Glomerular visceral epithelial cell (primary cell): Measurements from ENCODE around the gene HSPBAP1.
A peak's percentile ranks its signal among the peaks of the same experiment; 100 is the strongest.

ENCODE experiments used
- DNase-seq: peaks from one replicate; pipeline ENCODE4 v3.0.0-alpha.2; 2016; ENCODE audit errors: extremely low spot score

HSPBAP1 gene, protein sequence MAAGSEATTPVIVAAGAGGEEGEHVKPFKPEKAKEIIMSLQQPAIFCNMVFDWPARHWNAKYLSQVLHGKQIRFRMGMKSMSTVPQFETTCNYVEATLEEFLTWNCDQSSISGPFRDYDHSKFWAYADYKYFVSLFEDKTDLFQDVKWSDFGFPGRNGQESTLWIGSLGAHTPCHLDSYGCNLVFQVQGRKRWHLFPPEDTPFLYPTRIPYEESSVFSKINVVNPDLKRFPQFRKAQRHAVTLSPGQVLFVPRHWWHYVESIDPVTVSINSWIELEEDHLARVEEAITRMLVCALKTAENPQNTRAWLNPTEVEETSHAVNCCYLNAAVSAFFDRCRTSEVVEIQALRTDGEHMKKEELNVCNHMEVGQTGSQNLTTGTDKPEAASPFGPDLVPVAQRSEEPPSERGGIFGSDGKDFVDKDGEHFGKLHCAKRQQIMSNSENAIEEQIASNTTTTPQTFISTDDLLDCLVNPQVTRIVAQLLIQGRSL

DNA sequence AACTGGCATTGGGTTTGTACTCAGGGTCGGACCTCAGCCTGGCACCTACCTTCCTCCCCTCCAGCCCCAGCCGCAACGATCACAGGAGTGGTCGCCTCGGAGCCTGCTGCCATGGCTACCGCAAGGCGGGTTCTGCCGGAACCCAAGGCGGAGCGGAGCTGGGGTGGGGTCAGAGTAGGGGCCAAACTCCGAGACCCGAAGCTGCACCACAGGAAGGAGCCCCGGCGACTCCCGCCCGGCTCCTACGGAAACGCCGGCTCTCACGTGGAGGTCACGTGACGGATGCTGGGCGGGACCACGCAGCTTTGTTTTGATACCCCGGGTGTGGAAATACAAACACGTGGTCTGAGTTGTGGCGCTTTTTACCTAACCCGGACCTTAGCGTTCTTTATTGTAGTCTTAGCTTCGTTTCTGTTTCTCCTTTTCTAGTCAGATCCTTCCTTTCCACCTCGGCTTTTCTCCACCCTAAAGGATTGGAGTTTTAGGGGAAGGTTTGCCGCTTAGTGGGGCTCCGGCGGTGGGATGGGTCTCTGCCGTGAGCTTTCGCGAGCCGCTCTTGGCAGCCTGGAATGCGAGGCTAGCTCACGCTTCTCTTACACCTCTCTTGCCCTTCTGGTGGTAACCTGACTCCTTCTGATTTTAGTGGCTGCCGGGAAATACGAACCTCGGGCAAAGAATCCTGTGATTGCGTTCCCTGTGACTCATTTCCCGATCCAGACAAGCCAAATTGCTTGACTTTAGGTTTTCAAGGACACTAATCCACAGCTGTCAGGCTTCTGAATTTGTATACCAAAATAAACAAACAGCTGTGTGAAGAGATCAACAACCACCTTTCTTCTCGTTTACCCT is at the start of gene HSPBAP1:
Gene HSPBAP1, minus strand, starts transcription at position 264 of the 849 bp plus-strand sequence. Its CDS starts 151 bp downstream, at position 113.
- DNase-seq: peak; percentile 86

DNA sequence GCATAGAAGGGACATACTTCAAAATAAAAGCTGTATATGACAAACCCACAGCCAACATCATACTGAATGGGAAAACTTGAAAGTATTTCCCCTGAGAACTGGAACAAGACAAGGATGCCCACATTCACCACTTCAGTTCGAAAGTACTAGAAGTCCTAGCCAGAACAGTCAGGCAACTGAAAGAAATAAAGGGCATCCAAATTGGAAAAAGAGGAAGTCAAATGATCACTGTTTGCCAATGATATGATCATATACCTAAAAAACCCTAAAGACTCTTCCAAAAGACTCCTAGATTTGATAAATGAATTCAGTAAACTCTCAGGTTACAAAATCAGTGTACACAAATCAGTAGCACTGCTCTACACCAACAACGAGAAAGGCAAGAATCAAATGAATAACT is 42.0 kb upstream of the HSPBAP1 start:
- DNase-seq: no peak

DNA sequence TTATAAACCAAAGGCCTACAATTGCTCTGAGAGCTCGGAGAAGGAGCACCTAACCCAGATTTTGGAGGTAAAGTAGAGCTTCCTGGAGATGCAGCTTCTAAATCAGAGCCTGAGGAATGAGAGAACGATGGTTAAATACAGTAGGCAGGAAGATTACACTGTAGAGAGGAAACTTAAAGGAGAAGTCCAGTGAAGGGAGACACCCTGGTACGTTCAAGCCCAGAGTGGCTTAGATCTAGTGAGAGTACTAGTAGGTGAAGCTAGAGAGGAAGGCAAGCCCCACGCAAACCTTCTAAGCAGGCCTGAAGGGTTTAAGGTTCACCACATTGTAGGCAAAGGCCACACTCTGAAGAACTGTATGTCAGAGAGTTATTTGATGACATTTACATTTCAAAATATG is 34.6 kb upstream of the HSPBAP1 start:
- DNase-seq: no peak

DNA sequence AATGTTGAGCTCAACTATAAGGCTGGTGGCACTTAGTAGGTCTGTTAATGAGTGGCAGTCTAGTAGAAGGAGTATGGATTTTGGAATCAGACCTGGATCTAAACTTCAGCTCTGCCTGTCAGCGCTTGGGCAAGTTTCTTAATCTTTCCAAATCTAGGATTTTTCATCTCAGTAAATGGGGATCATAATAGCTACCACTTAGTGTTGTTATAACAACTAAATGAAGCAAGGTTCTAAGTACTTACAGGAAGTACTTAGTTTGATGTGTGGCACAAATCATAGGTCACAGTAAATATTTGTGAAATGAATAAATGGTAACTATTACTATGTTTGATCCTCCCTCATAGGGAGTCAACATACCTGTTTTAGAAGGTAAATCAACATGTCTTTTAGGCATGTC is 32.6 kb upstream of the HSPBAP1 start:
- DNase-seq: no peak

DNA sequence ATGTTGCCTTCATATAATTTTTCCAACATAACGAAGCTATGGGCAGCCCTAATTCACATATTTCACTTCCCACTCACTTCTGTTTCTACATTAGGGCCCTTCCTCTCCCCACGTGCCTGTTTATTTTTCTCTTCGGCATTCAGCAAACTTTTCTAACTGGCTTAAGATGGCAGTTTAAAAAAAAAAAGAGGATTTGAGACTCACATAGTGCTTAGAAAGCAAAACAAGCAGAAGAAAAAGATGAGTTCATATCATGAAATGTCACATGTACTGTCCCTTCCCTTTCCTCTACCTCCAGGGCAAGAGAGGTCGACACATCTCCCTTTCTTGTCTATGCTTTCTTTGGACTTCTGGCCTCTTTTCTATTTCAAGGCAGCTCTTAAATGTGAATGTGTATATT is 31.8 kb upstream of the HSPBAP1 start:
- no peak for DNase-seq

DNA sequence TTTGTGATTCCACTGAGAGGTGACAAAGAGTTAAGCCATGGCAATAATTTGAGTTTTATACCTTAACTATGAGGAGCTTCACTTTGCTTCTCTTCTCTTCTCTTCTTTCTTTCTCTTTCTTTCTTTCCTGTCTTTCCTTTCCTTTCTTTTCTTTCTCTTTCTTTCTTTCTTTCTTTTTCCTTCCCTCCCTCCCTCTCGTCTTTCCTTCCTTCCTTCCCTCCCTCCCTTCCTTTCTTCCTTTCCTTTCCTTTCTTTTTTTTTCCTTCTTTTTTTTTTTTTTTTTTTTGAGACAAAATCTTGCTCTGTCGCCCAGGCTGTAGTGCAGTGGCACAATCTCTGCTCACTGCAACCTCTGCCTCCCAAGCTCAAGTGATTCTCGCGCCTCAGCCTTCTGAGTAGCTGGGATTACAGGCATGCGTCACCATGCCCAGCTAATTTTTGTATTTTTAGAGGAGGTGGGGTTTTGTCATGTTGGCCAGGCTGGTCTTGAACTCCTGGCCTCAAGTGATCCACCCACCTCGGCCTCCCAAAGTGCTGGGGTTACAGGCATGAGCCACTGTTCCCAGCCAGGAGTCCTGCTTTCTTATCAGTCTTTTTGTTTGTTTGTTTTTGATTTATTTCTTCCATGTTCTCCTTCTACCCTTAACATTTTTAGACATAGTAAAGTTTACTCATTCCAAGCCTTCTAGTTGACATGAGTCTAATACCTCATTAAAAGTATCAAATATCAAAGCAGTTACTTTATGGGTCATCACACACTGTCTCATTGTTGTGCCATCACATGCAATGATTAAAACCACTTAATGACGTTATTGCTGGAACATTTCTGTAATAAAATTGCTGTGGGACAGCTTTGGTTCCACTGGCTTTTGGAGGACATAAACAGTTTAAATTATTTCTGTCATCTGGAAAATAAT is 31.1 kb upstream of the HSPBAP1 start:
- DNase-seq: no peak

DNA sequence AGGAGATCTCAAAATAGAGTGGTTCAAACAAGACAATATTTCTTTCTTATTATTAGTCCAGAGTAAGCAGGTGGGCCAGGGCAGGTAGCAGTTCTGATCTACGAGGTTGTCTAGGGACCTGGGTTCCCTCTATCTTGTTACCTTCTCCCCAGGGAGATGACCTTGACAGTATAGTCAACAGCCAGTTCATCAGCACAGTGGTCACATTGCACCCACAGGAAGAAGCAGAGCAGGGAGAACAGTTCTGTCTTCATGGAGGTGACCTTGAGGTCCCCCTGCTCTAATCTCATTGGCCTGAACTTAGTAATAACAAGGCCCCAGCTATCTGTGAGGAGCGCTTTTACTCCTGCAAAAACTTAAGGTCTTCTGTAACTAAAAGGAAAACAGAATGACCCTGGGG is 23.0 kb upstream of the HSPBAP1 start:
- no peak for DNase-seq

DNA sequence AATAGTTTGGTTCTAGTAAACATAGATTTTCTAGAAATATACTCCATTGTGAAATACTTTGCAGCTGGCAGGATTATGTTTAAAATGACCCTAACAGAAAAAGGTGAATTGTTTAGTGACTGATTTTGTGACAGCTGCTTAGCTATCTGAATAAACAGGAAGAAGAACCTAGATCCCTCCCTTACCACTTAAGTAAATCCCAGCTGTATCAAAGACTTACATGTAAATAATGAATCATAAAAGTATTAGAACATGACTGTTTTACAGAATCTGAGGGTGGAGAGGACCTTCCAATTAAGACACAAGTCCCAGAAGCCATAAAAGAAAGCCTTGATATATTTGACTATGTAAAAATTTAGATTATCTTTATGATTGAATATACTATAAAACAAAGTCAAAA is 17.1 kb upstream of the HSPBAP1 start:
- no peak for DNase-seq

DNA sequence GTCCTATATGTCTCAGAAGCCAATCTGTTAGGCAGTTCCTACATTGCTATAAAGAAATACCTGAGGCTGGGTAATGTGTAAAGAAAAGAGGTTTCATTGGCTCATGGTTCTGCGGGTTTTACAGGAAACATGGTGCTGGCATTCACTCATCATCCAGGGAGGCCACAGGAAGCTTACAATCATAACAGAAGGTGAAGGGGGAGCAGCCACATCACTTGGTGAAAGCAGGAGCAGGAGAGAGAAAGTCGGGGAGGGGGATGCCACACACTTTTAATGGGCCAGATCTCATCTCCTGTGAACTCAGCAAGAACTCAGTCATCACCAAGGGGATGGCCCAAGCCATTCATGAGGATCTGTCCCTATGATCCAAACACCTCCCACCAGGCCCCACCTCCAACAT is 10.3 kb upstream of the HSPBAP1 start:
- no peak for DNase-seq

DNA sequence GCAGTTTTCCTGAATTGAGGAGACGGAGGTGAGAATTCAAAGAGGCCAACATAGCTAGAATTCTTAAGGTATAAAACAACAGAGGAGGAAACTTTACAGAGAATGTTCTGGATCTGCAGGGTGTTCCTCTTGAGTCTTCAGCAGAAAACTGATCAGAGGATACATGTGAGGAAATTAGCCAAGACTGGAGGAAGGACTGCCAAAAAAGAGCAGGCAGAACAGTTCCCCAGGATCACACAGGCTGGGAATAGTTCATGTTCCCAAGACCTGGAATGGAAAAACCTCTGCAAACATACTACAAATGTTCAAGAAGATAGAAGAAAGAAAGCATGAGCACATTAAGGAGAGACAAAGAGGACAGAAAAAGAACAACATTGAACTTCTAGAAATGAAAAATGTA is 8.7 kb upstream of the HSPBAP1 start:
- no peak for DNase-seq

DNA sequence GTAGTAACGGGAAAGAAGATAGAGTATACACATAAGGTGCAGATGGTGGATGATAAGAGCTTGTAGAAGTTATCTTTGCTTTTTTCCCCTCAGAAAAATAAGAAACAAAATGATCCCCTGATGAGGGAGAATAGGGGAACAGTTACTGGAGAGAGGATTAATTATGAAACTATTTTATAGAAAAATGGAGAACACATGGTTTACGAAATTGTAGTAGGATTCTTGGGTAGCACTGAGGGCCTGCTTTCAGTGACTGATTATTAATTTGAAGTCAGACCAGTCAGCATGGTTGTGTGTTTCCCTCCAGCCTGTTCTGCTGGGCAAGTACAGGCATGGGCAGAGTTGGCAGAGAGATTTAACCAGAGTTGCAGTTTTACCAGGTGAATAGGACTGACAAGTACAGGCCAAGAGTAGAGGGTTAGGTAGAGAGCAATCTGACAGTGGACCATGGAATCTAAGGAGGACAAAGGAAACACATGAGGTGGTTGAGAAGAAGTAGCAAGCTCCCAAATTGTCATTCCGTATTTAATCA is 7.1 kb upstream of the HSPBAP1 start:
- DNase-seq: no peak

DNA sequence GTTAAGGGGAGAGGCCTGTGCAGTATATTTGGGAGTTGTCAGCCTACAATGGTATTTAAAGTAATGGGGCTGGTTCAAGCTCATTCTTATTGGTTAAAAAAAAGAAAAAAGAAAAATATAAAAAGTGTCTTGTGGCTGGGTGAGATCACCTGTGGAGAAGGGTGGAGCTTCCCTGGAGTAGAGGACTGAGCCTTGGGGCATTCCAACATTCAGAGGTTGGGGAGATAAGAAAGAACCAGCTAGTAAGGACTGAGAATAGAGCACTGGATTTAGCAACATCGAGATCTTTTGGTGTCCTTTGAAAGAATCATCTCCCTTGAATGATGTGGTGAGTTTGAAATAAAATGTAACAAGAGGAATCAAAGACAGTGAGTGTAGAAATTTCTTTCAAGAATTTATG is 6.4 kb upstream of the HSPBAP1 start:
- no peak for DNase-seq

DNA sequence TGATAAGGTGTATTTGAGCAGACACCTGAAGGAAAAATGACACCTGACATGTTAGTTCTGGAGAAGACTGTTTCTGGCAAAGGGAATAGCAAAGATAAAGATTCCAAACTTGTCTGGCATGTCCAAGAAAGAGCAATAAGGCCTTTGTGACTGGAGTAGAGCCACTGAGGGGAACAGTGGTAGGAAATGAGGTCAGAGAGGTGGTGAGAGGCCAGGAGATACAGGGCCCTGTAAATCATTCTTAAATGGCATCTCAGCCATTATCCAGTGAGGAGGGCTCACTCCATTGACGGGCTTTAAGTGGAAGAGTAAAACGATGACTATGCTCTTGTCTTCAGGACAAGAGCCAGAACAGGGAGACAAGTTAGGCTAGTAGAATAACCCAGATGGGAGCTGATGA is 5.7 kb upstream of the HSPBAP1 start:
- DNase-seq: no peak

DNA sequence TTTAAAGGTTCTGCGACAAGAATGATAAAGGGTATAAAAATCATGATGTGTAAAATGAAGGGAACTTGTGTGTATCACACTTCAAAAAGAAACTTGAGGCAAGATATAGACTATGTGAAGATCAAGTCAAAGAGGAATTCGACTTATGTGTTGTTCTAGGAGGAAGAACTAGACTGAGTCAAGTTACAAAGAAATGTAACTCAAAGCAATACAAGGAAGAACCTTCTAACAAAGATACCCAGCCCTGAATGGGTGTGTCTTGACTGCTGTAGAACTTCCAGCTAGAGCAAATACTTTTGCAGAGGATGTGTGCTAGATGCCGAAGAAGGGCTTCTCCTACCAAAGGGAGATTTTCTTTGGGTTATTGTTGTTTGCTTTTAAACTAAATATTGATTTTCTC is 3.7 kb upstream of the HSPBAP1 start:
- DNase-seq: no peak

DNA sequence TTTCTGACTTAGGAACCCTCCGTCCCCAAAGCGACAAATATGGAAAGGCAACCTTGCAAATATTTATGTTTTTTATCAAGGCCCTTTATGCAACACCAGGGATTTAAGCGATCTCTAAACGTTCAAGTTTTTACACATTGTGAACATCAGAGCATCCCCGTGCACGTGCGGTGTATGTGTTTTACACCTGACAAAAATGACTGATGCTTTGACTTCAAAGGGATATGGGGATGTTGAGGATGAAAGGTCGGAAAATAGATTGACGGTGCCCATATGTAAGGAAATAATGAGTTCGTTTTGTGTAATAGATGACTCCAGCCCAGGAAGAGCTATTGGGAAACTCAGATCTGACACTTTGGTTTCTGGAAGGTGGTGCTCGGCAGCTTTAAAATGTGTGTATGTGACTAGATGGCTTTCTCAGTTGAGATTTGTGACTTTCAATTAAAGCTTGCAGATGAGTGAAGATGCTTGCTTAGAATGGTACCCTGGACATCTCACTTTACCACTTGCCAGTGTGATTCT is 2.1 kb upstream of the HSPBAP1 start:
- DNase-seq: no peak

DNA sequence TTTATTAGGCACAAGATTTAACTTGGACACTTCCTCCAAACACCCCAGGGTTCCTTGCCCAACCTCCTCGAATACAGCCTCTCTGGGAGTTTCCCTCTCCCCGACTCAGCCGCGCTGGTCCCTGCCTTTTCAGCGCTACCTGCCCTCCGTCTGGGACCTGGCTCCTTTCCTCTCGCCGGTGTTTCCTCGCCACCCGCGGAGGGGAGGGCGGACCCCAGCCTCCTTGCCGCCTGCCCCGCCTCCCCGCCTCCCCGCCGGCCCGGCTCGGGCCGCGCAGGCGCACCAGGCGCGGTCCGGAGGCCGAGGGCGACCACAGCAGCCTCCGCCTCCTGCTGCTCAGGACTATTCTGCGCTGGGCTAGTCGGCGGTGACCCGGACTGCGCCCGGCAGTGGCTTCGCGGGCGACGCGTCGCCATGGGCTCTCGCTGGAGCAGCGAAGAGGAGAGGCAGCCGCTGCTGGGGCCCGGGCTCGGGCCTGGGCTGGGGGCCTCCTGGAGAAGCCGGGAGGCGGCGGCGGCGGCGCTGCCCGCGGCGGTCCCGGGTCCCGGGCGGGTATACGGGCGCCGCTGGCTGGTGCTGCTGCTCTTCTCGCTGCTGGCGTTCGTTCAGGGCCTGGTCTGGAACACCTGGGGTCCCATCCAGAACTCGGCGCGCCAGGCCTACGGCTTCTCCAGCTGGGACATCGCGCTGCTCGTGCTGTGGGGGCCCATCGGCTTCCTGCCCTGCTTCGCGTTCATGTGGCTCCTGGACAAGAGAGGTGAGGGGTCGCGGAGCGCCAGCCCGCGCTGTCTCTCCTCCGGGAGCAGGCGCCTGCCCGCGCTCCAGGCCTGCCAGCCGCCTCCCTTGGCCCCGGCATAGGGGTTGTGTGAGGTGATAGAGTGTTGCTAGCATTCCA is 1.4 kb upstream of the HSPBAP1 start, which contains the start of gene SLC49A4:
Gene SLC49A4, plus strand, starts transcription at position 291 of the 895 bp plus-strand sequence. Its CDS starts 124 bp downstream, at position 415.
- peak; percentile 87 for DNase-seq

DNA sequence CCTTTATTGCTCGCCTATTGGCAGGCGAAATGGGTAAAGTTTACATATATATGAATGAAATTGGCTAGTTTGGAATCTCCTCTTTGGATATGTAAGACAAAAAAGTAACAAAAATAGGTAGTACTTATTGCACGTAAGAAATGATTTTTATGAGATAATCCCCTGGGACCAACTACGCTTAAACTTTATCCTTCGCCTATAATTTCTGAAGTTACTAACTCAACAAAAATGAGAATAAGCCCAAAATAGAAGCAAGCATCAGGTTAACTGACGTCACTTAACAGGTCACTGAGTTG is 800 bp upstream of the HSPBAP1 start:
- no peak for DNase-seq

DNA sequence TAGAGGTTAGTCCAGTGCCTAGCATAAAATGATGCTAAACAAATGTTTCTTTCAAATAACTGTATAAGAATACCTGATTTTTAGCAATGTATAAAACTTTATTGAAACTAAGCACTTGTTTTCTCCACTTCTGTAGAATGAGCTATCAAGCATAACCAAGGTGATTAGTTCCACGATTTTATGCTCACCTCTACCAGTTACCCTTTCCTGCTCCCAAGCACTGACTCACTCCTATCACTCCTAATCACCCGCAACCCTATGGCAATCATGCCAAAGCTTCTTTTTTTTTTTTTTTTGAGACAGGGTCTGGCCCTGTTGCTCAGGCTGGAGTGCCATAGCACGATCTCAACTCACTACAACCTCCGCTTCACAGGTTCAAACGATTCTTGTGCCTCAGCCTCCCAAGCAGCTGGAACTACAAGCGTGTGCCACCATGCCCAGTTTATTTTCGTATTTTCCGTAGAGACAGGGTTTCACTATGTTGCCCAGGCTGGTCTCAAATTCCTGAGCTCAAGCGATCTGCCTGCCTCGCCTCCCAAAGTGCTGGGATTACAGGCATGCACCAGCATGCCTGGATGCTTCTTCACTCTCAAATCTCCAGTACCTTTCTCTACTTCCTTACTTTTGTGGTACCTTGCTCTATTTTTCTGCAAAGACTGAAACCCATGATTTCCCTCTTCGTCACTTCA is 3.9 kb downstream of the HSPBAP1 start:
- DNase-seq: no peak

DNA sequence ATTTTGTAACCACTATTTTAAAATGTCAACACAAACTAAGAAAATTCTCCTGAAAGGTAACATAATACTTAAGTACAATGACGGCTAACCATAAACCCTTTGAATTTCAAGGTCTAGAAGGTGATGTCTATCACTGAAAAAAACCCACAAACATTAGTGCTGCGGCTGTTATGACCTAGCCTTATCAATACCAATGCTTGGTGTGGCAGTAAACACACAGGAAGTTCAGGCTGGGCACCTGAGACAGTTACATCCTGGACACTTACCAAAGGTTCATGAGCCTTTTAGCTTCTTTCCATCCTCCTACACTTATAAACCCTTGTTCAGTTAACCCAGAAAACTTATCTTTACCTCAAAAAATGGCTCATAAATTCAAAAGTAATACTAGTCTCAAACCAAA is 5.8 kb downstream of the HSPBAP1 start:
- DNase-seq: no peak

DNA sequence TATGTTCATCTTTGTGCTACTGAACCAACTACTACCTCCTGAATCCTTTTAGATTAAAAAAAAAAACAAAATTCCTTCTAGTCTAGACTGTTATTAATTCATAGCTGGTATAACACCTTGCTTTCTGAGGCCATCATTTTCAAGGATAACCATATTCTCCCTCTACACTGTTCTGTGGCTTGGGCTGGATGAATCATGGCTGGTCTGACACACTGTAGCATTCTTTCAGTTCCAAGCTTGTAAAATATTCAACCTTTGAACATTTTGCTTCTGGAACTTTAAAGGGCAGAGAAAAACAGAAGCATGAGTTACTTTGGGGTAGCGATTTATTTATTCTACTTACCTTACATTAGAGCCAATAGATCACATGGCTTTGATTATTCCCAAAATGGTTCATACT is 7.6 kb downstream of the HSPBAP1 start:
- DNase-seq: peak; percentile 53
